GM23248 (cell line): ENCODE results near the gene ZNF10.

Experiments
- EZH2 ChIP-seq: fragments of 200-600 bp; sonication (generic); IDR thresholded peaks from 2 replicates; pipeline ENCODE4 v1.6.1; 2018; ENCODE audit warnings: antibody characterized with exemption, mild to moderate bottlenecking; ENCODE audit not compliant: insufficient read depth, poor library complexity, severe bottlenecking
- EZH2phosphoT487 ChIP-seq: fragments of 200-600 bp; sonication (generic); IDR thresholded peaks from 2 replicates; pipeline ENCODE4 v1.6.1; 2018; ENCODE audit warnings: antibody characterized with exemption, moderate library complexity, mild to moderate bottlenecking, low read depth; ENCODE audit not compliant: insufficient read depth

DNA sequence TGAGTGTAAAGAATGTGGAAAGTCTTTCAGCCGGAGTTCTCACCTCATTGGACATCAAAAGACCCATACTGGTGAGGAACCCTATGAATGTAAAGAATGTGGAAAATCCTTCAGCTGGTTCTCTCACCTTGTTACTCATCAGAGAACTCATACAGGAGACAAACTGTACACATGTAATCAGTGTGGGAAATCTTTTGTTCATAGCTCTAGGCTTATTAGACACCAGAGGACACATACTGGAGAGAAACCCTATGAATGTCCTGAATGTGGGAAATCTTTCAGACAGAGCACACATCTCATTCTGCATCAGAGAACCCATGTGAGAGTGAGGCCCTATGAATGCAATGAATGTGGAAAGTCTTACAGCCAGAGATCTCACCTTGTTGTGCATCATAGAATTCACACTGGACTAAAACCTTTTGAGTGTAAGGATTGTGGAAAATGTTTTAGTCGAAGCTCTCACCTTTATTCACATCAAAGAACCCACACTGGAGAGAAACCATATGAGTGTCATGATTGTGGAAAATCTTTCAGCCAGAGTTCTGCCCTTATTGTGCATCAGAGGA, 25.8 kb downstream of the ZNF10 start:
- no peak for TF ChIP-seq EZH2
- TF ChIP-seq EZH2phosphoT487: no peak
